HG03108 (cell line): ENCODE data around the gene FOXL2NB.

Experiments
- ATAC-seq: cut with Tn5 transposase; IDR thresholded peaks from one replicate; pipeline ENCODE4 v1.9.1; 2021; ENCODE audit warnings: moderate library complexity; ENCODE audit not compliant: unreplicated experiment

The FOXL2NB gene

DNA sequence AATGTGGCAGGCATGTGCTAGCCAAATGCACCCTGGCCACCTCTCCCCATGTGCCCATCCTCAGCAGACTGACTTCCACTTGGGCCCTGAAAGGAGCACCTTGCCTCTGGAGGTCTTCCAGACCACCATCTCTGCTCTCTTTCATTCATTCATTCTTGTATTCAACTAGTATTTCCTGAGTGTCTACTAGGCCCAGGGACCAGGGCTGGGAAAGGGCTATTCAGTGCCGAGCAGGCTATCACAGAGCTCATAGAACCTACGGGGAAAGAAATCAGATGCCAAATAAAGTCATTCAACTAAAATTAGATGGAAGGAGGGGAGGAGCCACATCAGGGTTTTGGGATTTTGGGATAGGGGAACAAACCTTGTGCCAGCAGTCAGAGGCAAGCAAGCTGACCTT lies 40.2 kb downstream of the FOXL2NB start:
- no peak for ATAC-seq

DNA sequence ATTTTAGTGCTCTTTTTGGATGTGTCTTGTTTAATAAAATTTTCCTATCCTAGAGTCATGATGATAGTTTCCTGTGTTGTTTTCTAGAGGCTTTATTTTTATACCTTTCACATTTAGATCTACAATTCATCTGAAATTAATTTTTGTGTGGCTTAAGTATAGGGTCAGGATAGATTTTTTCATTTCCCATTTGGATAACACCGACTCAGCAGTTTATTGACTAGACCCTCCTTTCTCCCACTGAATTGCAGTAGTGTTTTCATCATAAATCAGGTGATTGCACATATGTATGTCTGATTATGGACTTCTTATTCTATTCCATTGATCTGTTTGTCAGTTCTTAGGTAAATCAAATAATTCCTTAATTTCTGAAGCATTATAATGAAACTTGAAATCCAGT lies 48.7 kb downstream of the FOXL2NB start:
- no peak for ATAC-seq
